Measurements from ENCODE around the gene PAPPA2.

- TF ChIP-seq, protein P1, sequence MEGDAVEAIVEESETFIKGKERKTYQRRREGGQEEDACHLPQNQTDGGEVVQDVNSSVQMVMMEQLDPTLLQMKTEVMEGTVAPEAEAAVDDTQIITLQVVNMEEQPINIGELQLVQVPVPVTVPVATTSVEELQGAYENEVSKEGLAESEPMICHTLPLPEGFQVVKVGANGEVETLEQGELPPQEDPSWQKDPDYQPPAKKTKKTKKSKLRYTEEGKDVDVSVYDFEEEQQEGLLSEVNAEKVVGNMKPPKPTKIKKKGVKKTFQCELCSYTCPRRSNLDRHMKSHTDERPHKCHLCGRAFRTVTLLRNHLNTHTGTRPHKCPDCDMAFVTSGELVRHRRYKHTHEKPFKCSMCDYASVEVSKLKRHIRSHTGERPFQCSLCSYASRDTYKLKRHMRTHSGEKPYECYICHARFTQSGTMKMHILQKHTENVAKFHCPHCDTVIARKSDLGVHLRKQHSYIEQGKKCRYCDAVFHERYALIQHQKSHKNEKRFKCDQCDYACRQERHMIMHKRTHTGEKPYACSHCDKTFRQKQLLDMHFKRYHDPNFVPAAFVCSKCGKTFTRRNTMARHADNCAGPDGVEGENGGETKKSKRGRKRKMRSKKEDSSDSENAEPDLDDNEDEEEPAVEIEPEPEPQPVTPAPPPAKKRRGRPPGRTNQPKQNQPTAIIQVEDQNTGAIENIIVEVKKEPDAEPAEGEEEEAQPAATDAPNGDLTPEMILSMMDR (IDR thresholded peaks at IDR 0.05) = no peak
- TF ChIP-seq POLR2A (IDR thresholded peaks at IDR 0.05) = no peak
These were observed 70.0 kb downstream of the PAPPA2 start for GRCh38 chr1:176533020-176533419.

All from breast epithelium (tissue), 3 donors.